Measurements from ENCODE around the gene ZNF324.

DNA sequence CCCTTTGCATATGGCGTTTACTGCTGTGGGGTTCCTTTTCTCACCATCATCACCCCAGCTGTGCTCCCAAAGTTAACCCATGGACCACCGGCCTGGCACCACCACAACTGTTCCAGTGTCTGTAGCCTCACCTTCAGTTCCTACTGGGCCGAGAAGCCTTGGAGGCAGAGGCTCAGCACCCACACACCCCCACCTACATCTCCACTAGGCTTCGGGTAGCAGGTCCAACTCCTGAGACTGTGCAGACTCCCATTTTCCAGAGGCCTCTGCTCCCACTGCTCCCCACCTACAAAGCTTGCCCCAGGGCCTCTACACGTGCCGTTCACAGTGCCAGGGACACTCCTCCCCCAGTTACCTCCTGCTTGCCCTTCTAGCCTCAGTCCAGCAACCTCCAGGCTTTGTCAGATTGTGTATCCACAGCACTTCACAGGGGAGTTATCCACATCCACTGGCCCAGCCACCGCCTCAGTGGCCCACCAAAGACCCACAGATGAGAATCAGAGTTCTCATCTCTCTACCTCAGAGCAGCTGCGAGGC is 30.8 kb downstream of the ZNF324 start:
- TF ChIP-seq POLR2A (IDR thresholded peaks at IDR 0.05; ENCODE audit: low read length) (no peak), GATA1 (IDR thresholded peaks at IDR 0.05; ENCODE audit: low read depth, low read length) (no peak)
